Stimulated activated naive CD8-positive, alpha-beta T cell treated with anti-CD3 and anti-CD28 coated beads, Interleukin-15, Interleukin-2, amounts not matched to agents 100 U/mL and 50 U/mL, for 24 hours (primary cell): ENCODE results near the gene TOMM70.
A peak's percentile ranks its signal among the peaks of the same experiment; 100 is the strongest.
"Not testable (repeated sequence)": the region's sequence is repeated elsewhere in the genome, so short reads cannot be mapped to it uniquely, and the experiment has no call there.

Source experiments
- ATAC-seq: fragments of 150-1000 bp; cut with Tn5 transposase; one replicate; pipeline ENCODE4 v1.10.0; 2021
- DNase-seq: peaks from one replicate; pipeline ENCODE4 v3.0.0; 2021

The TOMM70 gene

GRCh38 chr3:100400780-100401673 is at the start of gene TOMM70, which contains the start of gene LNP1:
Gene TOMM70 (minus strand): TSS chr3:100401089. CDS start chr3:100400949, 140 bp downstream.
Gene LNP1 (plus strand): TSS chr3:100401539. CDS start chr3:100429730, 28,191 bp downstream.
- DNase-seq (peak; percentile 96), ATAC-seq (peak; percentile 95)

GRCh38 chr3:100449214-100449613 is 48.3 kb upstream of the TOMM70 start:
- ATAC-seq (no peak), DNase-seq (no peak)

- no peak for DNase-seq
- ATAC-seq = no peak
Measured at GRCh38 chr3:100448079-100448478, 47.2 kb upstream of the TOMM70 start.

GRCh38 chr3:100447067-100447466 is 46.2 kb upstream of the TOMM70 start:
- DNase-seq, ATAC-seq: not testable (repeated sequence)

- ATAC-seq = no peak
- DNase-seq = no peak
Measured at GRCh38 chr3:100443690-100444089, 42.8 kb upstream of the TOMM70 start.

GRCh38 chr3:100440895-100441294 is 40.0 kb upstream of the TOMM70 start:
- DNase-seq (no peak), ATAC-seq (peak; percentile 32)

GRCh38 chr3:100438623-100438974 is 37.7 kb upstream of the TOMM70 start:
- ATAC-seq (no peak), DNase-seq (no peak)

GRCh38 chr3:100437721-100438622 is 37.1 kb upstream of the TOMM70 start:
- ATAC-seq = no peak
- DNase-seq = no peak

GRCh38 chr3:100436951-100437350 is 36.1 kb upstream of the TOMM70 start:
- DNase-seq (no peak), ATAC-seq (no peak)

GRCh38 chr3:100429187-100429716 is 28.4 kb upstream of the TOMM70 start:
- ATAC-seq (no peak), DNase-seq (no peak)

- DNase-seq (no peak), ATAC-seq (no peak)
Measured at GRCh38 chr3:100427699-100428098, 26.8 kb upstream of the TOMM70 start.

- ATAC-seq = no peak
- no peak for DNase-seq
Measured at GRCh38 chr3:100426067-100426682, 25.3 kb upstream of the TOMM70 start.

GRCh38 chr3:100425316-100425715 is 24.4 kb upstream of the TOMM70 start:
- DNase-seq (no peak), ATAC-seq (no peak)

- ATAC-seq = no peak
- no peak for DNase-seq
Measured at GRCh38 chr3:100424261-100424660, 23.4 kb upstream of the TOMM70 start.

- ATAC-seq (no peak), DNase-seq (no peak)
Measured at GRCh38 chr3:100423611-100424010, 22.7 kb upstream of the TOMM70 start.

GRCh38 chr3:100420885-100421284 is 20.0 kb upstream of the TOMM70 start:
- no peak for DNase-seq
- ATAC-seq = no peak

GRCh38 chr3:100419406-100419805 is 18.5 kb upstream of the TOMM70 start:
- DNase-seq (no peak), ATAC-seq (no peak)

- DNase-seq (no peak), ATAC-seq (no peak)
Measured at GRCh38 chr3:100416863-100417262, 16.0 kb upstream of the TOMM70 start.

GRCh38 chr3:100416176-100416575 is 15.3 kb upstream of the TOMM70 start:
- DNase-seq (no peak), ATAC-seq (no peak)

- ATAC-seq (no peak), DNase-seq (no peak)
Measured at GRCh38 chr3:100413613-100414012, 12.7 kb upstream of the TOMM70 start.

GRCh38 chr3:100412912-100413590 is 12.2 kb upstream of the TOMM70 start:
- ATAC-seq (no peak), DNase-seq (no peak)
